ENCODE data around the gene PPFIA1. TPM values are rescaled to one million over a fixed set of nuclear protein-coding genes. Genes with fewer than 3 reads are reported as not detected.

PPFIA1 gene
- total RNA-seq, 1 donor from 2014 or later = 45.3 TPM

DNA sequence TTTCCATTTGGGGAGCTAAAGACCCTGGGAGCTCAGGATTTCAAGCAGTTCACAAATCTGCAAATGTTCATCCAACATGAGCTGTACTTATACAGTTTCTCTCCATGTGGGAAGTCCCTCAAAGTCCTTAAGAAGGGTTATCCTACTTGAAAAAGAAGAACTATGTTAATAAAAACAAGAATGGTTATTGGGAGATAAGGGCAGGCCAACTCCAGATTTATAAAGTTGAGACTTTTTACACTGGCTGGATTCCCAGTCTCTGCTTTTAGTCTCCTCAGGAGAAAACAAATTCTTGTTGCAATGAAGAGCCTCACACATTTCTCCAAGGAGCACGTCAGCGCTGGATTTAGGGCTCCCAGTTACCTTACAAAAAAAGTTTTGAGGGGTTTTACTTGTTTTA is 93.7 kb downstream of the PPFIA1 start:
- intact Hi-C loops (cut with micrococcal nuclease) = no loop called here
- Histone ChIP-seq H3K27me3 (ENCODE audit: low read depth) (no peaks in the 10 kb centered on the region), H3K4me3 (no peak overlapping the region), H3K9me3 (replicated peaks) (no peaks in the 10 kb centered on the region), H3K4me1 (peaks cover 3% of the 10 kb centered on the region), H3K27ac (replicated peaks) (no peak overlapping the region), H3K36me3 (peaks cover 74% of the 10 kb centered on the region)
- DNase-seq = no peak
- TF ChIP-seq, protein P1, sequence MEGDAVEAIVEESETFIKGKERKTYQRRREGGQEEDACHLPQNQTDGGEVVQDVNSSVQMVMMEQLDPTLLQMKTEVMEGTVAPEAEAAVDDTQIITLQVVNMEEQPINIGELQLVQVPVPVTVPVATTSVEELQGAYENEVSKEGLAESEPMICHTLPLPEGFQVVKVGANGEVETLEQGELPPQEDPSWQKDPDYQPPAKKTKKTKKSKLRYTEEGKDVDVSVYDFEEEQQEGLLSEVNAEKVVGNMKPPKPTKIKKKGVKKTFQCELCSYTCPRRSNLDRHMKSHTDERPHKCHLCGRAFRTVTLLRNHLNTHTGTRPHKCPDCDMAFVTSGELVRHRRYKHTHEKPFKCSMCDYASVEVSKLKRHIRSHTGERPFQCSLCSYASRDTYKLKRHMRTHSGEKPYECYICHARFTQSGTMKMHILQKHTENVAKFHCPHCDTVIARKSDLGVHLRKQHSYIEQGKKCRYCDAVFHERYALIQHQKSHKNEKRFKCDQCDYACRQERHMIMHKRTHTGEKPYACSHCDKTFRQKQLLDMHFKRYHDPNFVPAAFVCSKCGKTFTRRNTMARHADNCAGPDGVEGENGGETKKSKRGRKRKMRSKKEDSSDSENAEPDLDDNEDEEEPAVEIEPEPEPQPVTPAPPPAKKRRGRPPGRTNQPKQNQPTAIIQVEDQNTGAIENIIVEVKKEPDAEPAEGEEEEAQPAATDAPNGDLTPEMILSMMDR (IDR thresholded peaks at IDR 0.05; ENCODE audit: borderline replicate concordance) = no peak

DNA sequence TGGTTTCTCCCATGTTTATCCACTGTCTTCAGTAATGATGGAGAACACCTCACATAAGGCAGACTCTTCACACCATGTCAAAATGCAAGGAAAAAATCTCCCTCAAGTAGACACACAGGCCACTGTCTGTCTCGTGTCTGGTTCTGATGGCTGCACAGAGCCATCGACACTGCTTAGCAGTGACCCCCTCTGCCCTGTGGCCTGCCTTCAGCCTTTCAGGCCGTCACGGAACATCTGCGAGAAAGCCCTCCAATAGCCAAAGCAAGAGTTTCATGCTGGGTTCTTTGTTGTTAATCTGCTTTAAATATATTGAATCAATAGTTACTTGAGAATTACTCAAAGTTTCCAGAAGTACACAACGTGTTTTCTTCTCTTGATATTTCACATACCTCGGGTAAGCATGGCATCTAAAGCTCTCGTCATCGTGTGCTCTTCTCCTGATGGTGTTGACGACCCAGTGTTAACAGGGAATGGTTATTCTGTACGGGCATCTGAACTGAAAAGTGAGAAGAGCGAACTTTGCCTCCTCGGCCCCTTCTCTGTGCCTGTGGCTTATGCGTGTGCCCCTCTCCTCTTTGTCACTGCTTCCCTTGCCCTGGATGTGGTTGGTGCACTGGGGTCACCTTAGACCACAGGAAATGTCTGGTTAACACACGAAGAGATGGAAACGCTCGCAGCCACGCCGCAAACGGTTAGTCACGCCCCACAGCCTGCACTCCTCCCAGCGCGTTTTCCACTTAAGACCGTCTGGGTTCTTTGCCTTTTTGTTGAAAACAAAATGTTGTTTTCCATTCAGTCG is 94.5 kb downstream of the PPFIA1 start:
- H3K36me3 ChIP-seq = peaks cover 67% of the 10 kb centered on the region
- DNase-seq = no peak
- no peak overlapping the region for H3K27ac ChIP-seq (replicated peaks)
- H3K4me3 ChIP-seq = no peak overlapping the region
- TF ChIP-seq, protein P1 (IDR thresholded peaks at IDR 0.05; ENCODE audit: borderline replicate concordance) = no peak
- intact Hi-C loops (cut with micrococcal nuclease) = no loop called here
- peaks cover 3% of the 10 kb centered on the region for H3K4me1 ChIP-seq
- no peaks in the 10 kb centered on the region for H3K27me3 ChIP-seq (ENCODE audit: low read depth)
- H3K9me3 ChIP-seq (replicated peaks) = no peaks in the 10 kb centered on the region

DNA sequence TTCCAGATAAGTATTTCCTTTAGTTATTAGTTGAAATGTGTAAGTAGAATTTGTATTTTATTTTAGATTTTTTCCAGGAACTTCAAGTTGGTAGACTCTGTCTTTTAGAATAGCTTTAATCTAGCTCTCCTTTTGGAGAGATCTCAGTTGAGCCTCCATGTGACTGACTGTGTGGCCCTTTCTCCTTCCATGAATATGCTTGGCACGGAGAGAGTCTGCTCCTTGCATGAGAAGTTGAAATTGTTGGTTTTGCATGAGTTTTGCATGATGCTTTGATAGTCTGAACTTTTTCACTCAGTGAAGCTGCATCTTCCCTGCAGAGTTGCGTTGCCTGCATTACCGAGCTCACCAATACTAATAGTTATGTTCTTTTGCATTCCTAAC is 95.0 kb downstream of the PPFIA1 start:
- TF ChIP-seq, protein P1 (IDR thresholded peaks at IDR 0.05; ENCODE audit: borderline replicate concordance) = no peak
- intact Hi-C loops (cut with micrococcal nuclease) = no loop called here
- H3K27ac ChIP-seq (replicated peaks) = no peak overlapping the region

DNA sequence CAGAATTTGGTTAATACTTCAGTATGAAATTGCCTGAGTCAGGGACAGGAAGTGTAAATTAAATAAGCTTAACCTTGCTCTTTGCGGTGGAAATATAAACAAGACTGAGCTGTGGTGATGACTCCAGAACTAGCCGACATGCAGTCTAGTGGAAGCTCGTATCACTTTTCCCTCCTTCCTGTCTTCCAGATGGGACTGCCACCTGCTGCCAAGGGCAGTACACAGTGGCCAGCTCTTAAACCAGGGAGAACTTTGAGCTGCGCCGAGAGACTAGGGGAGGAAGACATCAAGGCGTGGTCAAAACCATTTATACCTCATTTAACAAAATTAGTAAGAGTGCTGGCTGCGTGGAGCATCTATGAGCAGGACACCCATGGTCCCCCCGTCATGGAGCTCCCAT is 96.6 kb downstream of the PPFIA1 start:
- TF ChIP-seq, protein P1 (IDR thresholded peaks at IDR 0.05; ENCODE audit: borderline replicate concordance) = no peak
- H3K36me3 ChIP-seq = peaks cover 50% of the 10 kb centered on the region
- no peak for DNase-seq

More for the DNA sequence above, 95.0 kb downstream of the PPFIA1 start:
- no peak for DNase-seq
- Histone ChIP-seq H3K36me3 (peaks cover 61% of the 10 kb centered on the region), H3K4me3 (no peak overlapping the region), H3K9me3 (replicated peaks) (no peaks in the 10 kb centered on the region), H3K27me3 (ENCODE audit: low read depth) (no peaks in the 10 kb centered on the region), H3K4me1 (peaks cover 3% of the 10 kb centered on the region)

DNA sequence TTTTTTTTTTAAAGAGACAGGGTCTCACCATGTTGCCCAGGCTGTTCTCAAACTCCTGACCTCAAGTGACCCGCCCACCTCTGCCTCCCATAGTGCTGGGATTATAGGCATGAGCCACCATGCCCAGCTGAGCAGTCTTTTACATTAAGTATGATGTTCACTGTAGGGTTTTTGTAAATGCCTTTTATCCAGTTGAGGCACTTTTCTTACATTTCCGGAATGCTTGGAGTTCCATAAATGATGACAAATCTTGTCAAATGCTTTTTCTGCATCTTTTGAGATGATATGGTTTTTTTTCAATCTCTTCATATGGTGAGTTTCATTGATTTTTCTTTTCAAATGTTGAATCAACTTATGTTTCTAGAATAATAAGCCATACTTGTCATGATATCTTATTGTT is 98.5 kb downstream of the PPFIA1 start:
- TF ChIP-seq, protein P1 (IDR thresholded peaks at IDR 0.05; ENCODE audit: borderline replicate concordance) = no peak
- no peaks in the 10 kb centered on the region for H3K4me1 ChIP-seq
- H3K27ac ChIP-seq (replicated peaks) = no peak overlapping the region
- no peaks in the 10 kb centered on the region for H3K9me3 ChIP-seq (replicated peaks)
- no peak for DNase-seq
- H3K36me3 ChIP-seq = peaks cover 50% of the 10 kb centered on the region
- intact Hi-C loops (cut with micrococcal nuclease) = no loop called here
- no peak overlapping the region for H3K4me3 ChIP-seq
- no peaks in the 10 kb centered on the region for H3K27me3 ChIP-seq (ENCODE audit: low read depth)

More for the DNA sequence above, 96.6 kb downstream of the PPFIA1 start:
- intact Hi-C loops (cut with micrococcal nuclease) = no loop called here
- no peaks in the 10 kb centered on the region for H3K9me3 ChIP-seq (replicated peaks)
- H3K27ac ChIP-seq (replicated peaks) = no peak overlapping the region
- H3K4me1 ChIP-seq = peaks cover 3% of the 10 kb centered on the region
- no peaks in the 10 kb centered on the region for H3K27me3 ChIP-seq (ENCODE audit: low read depth)
- no peak overlapping the region for H3K4me3 ChIP-seq
